Neural cell (in vitro differentiated cells): Measurements from ENCODE around the gene NARF. TPM values are rescaled to one million over a fixed set of nuclear protein-coding genes. Genes with fewer than 3 reads are reported as not detected.

Source experiments
- H2AFZ ChIP-seq: fragments of 200-600, 300-800 bp; sonication (generic), shearing (Covaris generic); 2 replicates; pipeline ENCODE4 v1.6.0; 2014; ENCODE audit warnings: low read depth, mild to moderate bottlenecking, antibody characterized with exemption, low read length, moderate library complexity
- H3F3A ChIP-seq: fragments of 200-600 bp; shearing (Covaris generic); 2 replicates; pipeline ENCODE4 v1.6.1; 2016; ENCODE audit warnings: mild to moderate bottlenecking, moderate library complexity, mixed read lengths, antibody characterized with exemption, low read length; ENCODE audit not compliant: insufficient read depth, poor library complexity, severe bottlenecking
- H3K27ac ChIP-seq: fragments of 200-600, 300-800 bp; sonication (generic), shearing (Covaris generic); 2 replicates; pipeline ENCODE4 v1.5.1; 2014; ENCODE audit warnings: mild to moderate bottlenecking, low read length, moderate library complexity
- H3K27me3 ChIP-seq: fragments of 300-800, 200-600 bp; sonication (generic), shearing (Covaris generic); 2 replicates; pipeline ENCODE4 v1.6.0; 2014; ENCODE audit warnings: mild to moderate bottlenecking, low read depth, low read length, moderate library complexity; ENCODE audit not compliant: insufficient read depth
- H3K36me3 ChIP-seq: fragments of 300-800, 200-600 bp; sonication (generic), shearing (Covaris generic); 2 replicates; pipeline ENCODE4 v1.5.1; 2014; ENCODE audit warnings: mild to moderate bottlenecking, antibody characterized with exemption, low read length, moderate library complexity; ENCODE audit not compliant: insufficient read depth
- H3K4me2 ChIP-seq: fragments of 300-800, 200-600 bp; sonication (generic), shearing (Covaris generic); 2 replicates; pipeline ENCODE4 v1.6.0; 2014; ENCODE audit warnings: mild to moderate bottlenecking, low read length
- H3K4me3 ChIP-seq: fragments of 300-800, 200-600 bp; sonication (generic), shearing (Covaris generic); 2 replicates; pipeline ENCODE4 v1.5.1; 2014; ENCODE audit warnings: mild to moderate bottlenecking, low read length, moderate library complexity
- H3K79me2 ChIP-seq: fragments of 200-600 bp; shearing (Covaris generic); replicated peaks from 2 replicates; pipeline ENCODE4 v1.6.0; 2014; ENCODE audit warnings: mild to moderate bottlenecking, low read length, moderate library complexity; ENCODE audit not compliant: insufficient read depth
- H3K9ac ChIP-seq: fragments of 300-800, 200-600 bp; sonication (generic), shearing (Covaris generic); 2 replicates; pipeline ENCODE4 v1.6.1; 2016; ENCODE audit warnings: mild to moderate bottlenecking, low read length, mixed read lengths
- H3K9me2 ChIP-seq: fragments of 200-600 bp; shearing (Covaris generic); 2 replicates; pipeline ENCODE4 v1.6.1; 2016; ENCODE audit warnings: mild to moderate bottlenecking, low read length, mixed read lengths; ENCODE audit not compliant: insufficient read depth
- H3K9me3 ChIP-seq: fragments of 200-600, 300-800 bp; sonication (generic), shearing (Covaris generic); 2 replicates; pipeline ENCODE4 v1.6.1; 2016; ENCODE audit warnings: mild to moderate bottlenecking, mixed run types, low read length, moderate library complexity, mixed read lengths
- H4K20me1 ChIP-seq: fragments of 200-600 bp; shearing (Covaris generic); 2 replicates; pipeline ENCODE4 v1.6.1; 2016; ENCODE audit warnings: mild to moderate bottlenecking, mixed run types; ENCODE audit not compliant: insufficient read depth
- EP300 ChIP-seq: fragments of 450-650 bp; conservative IDR thresholded peaks from 2 replicates; pipeline ENCODE4 v1.6.1; 2014; ENCODE audit warnings: antibody characterized with exemption, mild to moderate bottlenecking, moderate library complexity; ENCODE audit not compliant: poor library complexity, severe bottlenecking
- EZH2 ChIP-seq: fragments of 200-600, 300-800 bp; shearing (Covaris generic), sonication (generic); IDR thresholded peaks from 2 replicates; pipeline ENCODE4 v1.6.1; 2014; ENCODE audit warnings: antibody characterized with exemption, low read length, borderline replicate concordance, mild to moderate bottlenecking; ENCODE audit not compliant: insufficient read depth, poor library complexity, severe bottlenecking
- MXI1 ChIP-seq: fragments of 450-650 bp; conservative IDR thresholded peaks from 2 replicates; pipeline ENCODE4 v1.6.1; 2014; ENCODE audit warnings: antibody characterized with exemption, mild to moderate bottlenecking; ENCODE audit not compliant: poor library complexity, severe bottlenecking
- POLR2AphosphoS5 ChIP-seq: IDR thresholded peaks from 2 replicates; pipeline ENCODE4 v1.6.1; 2012
- RAD21 ChIP-seq: fragments of 450-650 bp; conservative IDR thresholded peaks from 2 replicates; pipeline ENCODE4 v1.6.1; 2014; ENCODE audit warnings: antibody characterized with exemption, mild to moderate bottlenecking, moderate library complexity
- SMC3 ChIP-seq: fragments of 450-650 bp; conservative IDR thresholded peaks from 2 replicates; pipeline ENCODE4 v1.6.1; 2014; ENCODE audit warnings: antibody characterized with exemption, mild to moderate bottlenecking, moderate library complexity; ENCODE audit not compliant: poor library complexity
- TAF1 ChIP-seq: IDR thresholded peaks from 2 replicates; pipeline ENCODE4 v1.6.1; 2012; ENCODE audit warnings: low read depth
- polyA plus RNA-seq: library from polyadenylated mRNA; depleted of rRNA; stranded (reverse); fragments of >200 nt; gene quantifications from 2 replicates; pipeline ENCODE4 v1.2.3, GENCODE V29; 2014
- TF ChIP-seq, protein P1 (sequence below): IDR thresholded peaks from 2 replicates; pipeline ENCODE4 v1.6.1; 2012; ENCODE audit warnings: borderline replicate concordance
- TF ChIP-seq, protein P2 (sequence below): fragments of 450-650 bp; IDR thresholded peaks from 2 replicates; pipeline ENCODE4 v1.5.1; 2014; ENCODE audit warnings: antibody characterized with exemption, mild to moderate bottlenecking, moderate library complexity; ENCODE audit not compliant: poor library complexity, severe bottlenecking

Gene NARF
- polyA plus RNA-seq, 1 donor from 2014 or later, result 243 TPM

DNA sequence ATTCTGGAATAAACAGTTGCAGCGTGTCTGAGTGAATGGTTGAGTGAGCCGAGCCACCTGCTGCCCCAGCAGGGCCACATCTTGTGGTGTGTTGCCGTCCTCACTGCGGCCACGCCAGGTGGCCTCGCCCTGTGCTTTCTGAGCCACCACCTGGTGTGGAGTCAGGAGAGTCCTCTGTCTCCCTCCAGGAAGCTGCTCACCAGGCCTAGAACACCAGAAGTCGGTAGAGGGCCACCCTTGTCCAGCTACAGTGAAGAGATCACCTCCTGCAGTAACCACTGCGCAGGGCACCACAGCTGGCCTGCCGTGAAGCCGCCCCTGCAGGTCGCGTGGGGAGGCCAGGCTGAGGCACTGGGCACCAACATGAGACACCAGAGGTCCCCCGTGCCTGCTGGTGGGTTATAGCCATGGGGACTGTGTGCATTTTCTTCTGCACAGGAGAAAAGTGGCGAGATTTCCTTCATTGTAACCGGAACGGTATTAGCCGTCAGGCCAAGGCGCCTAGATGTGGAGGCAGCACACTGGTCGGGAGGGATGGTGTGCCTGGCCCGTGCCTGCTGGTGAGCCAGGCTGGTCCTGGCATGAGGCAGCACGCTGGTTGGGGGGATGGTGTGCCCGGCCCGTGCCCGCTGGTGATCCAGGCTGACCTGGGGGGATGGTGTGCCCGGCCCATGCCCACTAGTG, 32.1 kb downstream of the NARF start:
- Histone ChIP-seq H3K79me2 (no peaks in the 10 kb centered on the region), H3K4me3 (no peak overlapping the region), H3K27me3 (no peaks in the 10 kb centered on the region), H3K4me2 (no peak overlapping the region), H3K9ac (no peak overlapping the region), H2AFZ (no peak overlapping the region), H3K36me3 (no peaks in the 10 kb centered on the region), H3K9me2 (no peaks in the 10 kb centered on the region), H4K20me1 (no peaks in the 10 kb centered on the region), H3F3A (no peaks in the 10 kb centered on the region), H3K27ac (no peak overlapping the region), H3K9me3 (no peaks in the 10 kb centered on the region)
- TF ChIP-seq TAF1, result no peak
- TF ChIP-seq POLR2AphosphoS5, result no peak
- TF ChIP-seq MXI1, result no peak
- TF ChIP-seq SMC3, result no peak
- TF ChIP-seq EP300, result no peak
- TF ChIP-seq, protein P1, sequence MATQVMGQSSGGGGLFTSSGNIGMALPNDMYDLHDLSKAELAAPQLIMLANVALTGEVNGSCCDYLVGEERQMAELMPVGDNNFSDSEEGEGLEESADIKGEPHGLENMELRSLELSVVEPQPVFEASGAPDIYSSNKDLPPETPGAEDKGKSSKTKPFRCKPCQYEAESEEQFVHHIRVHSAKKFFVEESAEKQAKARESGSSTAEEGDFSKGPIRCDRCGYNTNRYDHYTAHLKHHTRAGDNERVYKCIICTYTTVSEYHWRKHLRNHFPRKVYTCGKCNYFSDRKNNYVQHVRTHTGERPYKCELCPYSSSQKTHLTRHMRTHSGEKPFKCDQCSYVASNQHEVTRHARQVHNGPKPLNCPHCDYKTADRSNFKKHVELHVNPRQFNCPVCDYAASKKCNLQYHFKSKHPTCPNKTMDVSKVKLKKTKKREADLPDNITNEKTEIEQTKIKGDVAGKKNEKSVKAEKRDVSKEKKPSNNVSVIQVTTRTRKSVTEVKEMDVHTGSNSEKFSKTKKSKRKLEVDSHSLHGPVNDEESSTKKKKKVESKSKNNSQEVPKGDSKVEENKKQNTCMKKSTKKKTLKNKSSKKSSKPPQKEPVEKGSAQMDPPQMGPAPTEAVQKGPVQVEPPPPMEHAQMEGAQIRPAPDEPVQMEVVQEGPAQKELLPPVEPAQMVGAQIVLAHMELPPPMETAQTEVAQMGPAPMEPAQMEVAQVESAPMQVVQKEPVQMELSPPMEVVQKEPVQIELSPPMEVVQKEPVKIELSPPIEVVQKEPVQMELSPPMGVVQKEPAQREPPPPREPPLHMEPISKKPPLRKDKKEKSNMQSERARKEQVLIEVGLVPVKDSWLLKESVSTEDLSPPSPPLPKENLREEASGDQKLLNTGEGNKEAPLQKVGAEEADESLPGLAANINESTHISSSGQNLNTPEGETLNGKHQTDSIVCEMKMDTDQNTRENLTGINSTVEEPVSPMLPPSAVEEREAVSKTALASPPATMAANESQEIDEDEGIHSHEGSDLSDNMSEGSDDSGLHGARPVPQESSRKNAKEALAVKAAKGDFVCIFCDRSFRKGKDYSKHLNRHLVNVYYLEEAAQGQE, result no peak
- TF ChIP-seq EZH2, result no peak

DNA sequence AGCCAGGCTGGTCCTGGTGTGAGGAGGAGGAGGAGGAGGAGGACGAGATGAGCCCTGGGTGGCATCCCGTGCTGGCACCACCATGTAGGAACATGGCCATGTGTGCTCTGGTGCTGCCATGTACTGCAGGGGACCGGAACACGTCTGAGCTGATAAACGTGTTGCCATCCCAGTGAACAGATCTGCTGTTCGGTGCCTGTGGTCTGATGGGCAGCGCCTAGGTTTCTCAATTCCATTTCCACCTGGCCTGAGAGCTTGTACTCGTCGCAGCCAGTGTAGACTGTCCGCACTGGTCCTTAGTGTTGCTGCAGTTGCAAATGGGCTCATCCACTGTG, 32.6 kb downstream of the NARF start:
- no peaks in the 10 kb centered on the region for H3F3A ChIP-seq
- no peaks in the 10 kb centered on the region for H4K20me1 ChIP-seq
- no peaks in the 10 kb centered on the region for H3K9me3 ChIP-seq
- no peak overlapping the region for H2AFZ ChIP-seq
- H3K4me2 ChIP-seq, result no peak overlapping the region
- TF ChIP-seq EP300, result no peak
- TF ChIP-seq TAF1, result no peak
- no peak for TF ChIP-seq POLR2AphosphoS5
- H3K9ac ChIP-seq, result no peak overlapping the region
- H3K27me3 ChIP-seq, result no peaks in the 10 kb centered on the region
- no peaks in the 10 kb centered on the region for H3K79me2 ChIP-seq
- H3K4me3 ChIP-seq, result no peak overlapping the region
- no peaks in the 10 kb centered on the region for H3K9me2 ChIP-seq
- H3K27ac ChIP-seq, result no peak overlapping the region
- no peaks in the 10 kb centered on the region for H3K36me3 ChIP-seq

DNA sequence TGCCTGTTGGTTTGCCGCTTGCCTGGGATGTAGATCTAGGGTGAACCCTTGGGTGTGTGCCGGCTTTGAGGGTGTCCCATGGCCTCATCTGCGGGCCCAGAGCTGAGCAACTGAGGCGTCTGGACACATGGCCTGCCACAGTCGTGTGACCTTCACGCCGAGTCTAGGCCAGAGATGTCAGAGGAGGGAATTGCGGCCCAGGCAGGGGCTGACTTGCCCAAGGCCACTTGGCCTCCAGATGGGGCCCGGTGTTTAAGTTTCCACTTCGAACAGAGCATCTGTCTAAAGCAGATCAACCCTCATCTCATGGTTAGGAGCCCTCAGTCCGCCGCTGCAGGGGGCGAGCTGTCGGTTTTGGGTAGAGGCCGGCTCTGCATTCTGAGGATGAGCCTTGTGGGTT, 33.0 kb downstream of the NARF start:
- H3K79me2 ChIP-seq, result no peaks in the 10 kb centered on the region
- no peaks in the 10 kb centered on the region for H3K9me2 ChIP-seq
- no peak overlapping the region for H3K4me3 ChIP-seq
- no peak for TF ChIP-seq POLR2AphosphoS5
- no peak for TF ChIP-seq SMC3
- no peak for TF ChIP-seq MXI1
- TF ChIP-seq RAD21, result no peak
- TF ChIP-seq, protein P2, sequence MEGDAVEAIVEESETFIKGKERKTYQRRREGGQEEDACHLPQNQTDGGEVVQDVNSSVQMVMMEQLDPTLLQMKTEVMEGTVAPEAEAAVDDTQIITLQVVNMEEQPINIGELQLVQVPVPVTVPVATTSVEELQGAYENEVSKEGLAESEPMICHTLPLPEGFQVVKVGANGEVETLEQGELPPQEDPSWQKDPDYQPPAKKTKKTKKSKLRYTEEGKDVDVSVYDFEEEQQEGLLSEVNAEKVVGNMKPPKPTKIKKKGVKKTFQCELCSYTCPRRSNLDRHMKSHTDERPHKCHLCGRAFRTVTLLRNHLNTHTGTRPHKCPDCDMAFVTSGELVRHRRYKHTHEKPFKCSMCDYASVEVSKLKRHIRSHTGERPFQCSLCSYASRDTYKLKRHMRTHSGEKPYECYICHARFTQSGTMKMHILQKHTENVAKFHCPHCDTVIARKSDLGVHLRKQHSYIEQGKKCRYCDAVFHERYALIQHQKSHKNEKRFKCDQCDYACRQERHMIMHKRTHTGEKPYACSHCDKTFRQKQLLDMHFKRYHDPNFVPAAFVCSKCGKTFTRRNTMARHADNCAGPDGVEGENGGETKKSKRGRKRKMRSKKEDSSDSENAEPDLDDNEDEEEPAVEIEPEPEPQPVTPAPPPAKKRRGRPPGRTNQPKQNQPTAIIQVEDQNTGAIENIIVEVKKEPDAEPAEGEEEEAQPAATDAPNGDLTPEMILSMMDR, result no peak
- TF ChIP-seq TAF1, result no peak
- TF ChIP-seq EP300, result no peak
- TF ChIP-seq, protein P1, result no peak
- no peak for TF ChIP-seq EZH2
- H3K27me3 ChIP-seq, result no peaks in the 10 kb centered on the region
- H3K27ac ChIP-seq, result no peak overlapping the region
- H3K4me2 ChIP-seq, result no peak overlapping the region
- H4K20me1 ChIP-seq, result no peaks in the 10 kb centered on the region
- no peak overlapping the region for H3K9ac ChIP-seq
- H2AFZ ChIP-seq, result no peak overlapping the region
- H3K9me3 ChIP-seq, result no peaks in the 10 kb centered on the region
- no peaks in the 10 kb centered on the region for H3K36me3 ChIP-seq
- H3F3A ChIP-seq, result no peaks in the 10 kb centered on the region
